ENCODE data around the gene USP6.
A peak's percentile ranks its signal among the peaks of the same experiment; 100 is the strongest.
"Not testable (repeated sequence)": the region's sequence is repeated elsewhere in the genome, so short reads cannot be mapped to it uniquely, and the experiment has no call there.

The USP6 gene

DNA sequence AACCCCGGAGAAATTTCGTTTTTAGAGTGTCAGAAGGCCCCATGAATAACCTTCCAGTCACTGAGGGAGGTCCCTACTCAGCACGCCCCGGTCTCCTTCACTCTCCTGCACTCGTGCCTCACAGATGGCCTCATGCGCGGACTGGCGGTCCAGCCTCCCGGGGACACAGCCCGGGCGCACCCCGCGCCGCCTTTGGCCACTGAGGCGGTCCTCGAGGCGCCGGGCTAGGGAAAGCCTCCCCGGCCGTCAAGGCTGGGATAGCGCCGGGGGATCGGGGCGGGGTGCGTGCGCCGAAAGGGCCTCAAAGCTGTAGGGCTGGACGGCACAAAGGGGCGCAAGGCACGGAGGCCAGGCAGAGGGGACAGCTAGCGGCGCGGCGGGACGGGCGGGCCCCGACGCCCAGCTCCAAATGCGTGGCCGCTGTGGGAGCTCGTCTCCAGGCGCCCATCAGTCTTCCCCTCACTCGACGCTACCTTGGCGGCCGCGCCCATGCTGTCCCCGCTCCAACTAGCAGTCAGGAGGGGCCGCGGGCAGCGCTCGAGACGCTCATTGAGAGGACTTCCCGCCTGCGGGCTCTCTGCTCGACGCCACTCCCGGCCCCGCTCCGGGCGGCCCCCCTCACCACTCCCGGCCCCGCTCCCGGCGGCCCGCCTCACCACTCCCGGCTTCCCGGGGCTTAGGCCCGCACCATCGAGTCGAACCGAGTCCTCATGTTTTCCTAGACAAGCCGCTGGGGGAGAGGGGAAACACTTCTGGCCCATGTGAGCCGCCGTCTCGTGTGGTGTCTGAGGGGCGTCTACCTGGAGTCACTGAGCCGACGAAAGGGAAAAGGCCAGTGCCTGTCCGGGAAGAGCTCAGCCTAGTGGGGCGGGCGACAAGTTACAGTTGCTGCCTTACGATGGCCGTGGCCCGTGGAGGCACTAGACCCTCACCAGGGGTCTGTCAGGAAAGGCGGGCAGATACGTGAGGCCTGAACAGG lies at the start of gene USP6:
USP6 (plus strand) TSS at position 360 of the 979 bp plus-strand sequence. CDS start 14,336 bp downstream, outside the sequence.
- DNase-seq (ENCODE audit: low read depth, low spot score), result no peak

DNA sequence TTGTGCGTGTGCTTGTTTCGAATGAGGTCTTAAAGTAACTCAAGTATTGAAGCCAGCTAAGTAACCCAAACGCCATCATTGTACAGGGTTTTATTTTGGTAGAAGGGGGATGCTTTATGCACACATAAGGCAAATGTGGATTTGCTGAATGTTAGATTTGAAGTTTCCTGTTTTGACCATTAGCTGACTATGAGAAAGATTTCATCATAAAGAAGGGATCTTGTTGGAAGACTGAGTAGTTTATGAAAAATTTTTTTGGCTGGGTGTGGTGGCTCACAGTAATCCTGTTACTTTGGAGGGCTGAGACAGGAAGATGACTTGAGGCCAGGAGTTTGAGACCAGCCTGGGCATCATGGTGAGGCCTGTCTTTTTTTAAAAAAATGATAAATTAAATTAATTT lies 47.6 kb upstream of the USP6 start:
- no peak for DNase-seq (ENCODE audit: low read depth, low spot score)

DNA sequence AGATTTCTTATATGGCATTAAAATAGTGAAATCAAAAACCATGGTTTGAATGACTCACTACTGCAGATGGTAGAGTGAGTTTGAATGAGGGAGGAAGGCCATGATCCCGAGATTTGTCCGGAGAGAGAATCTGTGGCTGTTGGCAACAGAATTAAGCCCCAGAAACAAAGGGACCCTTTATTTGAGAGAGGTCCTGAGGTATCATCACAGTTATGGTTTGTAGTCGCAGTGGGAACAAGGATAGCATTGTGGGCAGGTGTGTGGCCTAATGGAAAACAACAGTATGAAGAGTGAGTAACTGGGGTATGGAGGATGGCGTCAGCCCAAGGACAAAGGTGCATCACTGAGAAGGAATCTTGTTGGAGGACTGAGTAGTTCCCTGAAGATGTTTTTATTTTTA lies 46.1 kb upstream of the USP6 start:
- no peak for DNase-seq (ENCODE audit: low read depth, low spot score)

DNA sequence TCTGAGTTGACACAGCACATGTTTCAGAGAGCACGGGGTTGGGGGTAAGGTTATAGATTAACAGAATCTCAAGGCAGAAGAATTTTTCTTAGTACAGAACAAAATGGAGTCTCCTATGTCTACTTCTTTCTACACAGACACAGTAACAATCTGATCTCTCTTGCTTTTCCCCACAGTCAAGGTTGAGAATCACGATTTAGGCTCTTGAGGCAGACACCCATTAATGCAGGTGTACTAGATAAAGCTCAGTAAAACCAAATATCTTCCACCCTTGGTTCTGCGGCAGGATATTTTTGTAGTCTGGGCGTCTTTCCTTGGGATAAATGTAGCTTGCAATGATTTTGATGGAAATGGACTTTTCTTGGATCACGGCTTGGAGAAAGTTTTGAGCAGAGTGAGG lies 40.4 kb upstream of the USP6 start:
- DNase-seq (ENCODE audit: low read depth, low spot score), result not testable (repeated sequence)

DNA sequence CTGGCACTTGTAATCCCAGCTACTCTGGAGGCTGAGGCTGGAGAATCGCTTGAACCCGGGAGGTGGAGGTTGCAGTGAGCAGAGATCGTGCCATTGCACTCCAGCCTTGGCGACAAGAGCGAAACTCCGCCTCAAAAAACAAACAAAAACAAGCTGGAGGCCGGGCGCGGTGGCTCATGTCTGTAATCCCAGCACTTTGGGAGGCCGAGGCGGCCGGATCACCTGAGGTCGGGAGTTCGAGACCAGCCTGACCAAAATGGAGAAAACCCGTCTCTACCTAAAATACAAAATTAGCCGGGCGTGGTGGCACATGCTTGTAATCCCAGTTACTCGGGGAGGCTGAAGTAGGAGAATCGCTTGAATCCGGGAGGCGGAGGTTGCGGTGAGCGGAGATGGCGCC lies 38.6 kb upstream of the USP6 start:
- not testable (repeated sequence) for DNase-seq (ENCODE audit: low read depth, low spot score)

GRCh38 chr17:5077781-5078105 lies 38.1 kb upstream of the USP6 start:
- DNase-seq (ENCODE audit: low read depth, low spot score), result no peak

DNA sequence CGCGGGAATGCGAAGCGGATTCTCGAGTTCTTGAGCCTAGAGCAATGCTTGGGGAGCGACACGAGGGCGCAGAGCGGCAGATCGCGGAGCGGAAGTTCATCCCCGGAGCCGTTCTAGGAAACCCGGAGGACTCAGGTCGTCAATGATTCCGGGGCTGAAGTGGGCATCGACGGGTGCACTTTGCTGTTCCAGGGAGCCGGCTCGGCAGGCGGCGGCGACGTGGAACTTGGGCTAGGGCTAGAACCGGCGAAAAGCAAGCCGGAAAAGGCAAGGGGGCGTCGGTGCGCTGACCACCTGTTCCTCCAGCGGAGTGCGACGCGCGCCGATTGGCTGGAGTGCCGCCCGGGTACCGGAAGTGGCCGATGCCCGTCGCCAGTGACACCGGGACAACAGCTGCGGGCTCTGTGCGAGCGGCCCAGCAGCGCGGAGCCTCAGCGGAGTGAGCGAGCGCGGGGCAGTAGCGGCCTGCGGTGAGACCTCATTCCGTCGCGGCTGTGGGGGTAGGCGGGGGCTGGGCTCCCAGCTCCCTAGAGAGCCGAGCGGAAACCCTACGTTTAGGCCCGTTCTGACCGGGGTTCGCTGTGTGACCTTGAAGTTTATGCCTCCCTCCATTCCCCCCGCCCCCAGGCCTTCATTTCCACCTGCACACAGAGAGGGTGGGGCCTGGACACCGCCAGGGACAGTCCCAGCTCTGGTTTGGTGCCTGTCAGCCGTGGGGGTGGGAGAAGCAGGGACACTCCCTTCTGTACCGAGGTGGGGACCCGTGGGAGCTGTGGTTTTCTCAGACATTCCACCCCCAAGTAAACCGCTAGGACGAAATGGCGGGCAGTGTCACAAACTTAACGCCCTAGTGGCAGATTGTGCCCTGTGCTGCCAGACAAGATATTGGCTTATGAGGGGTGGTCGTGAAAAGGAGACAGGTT lies 37.5 kb upstream of the USP6 start, which contains the start of gene ZFP3:
ZFP3 (plus strand) TSS at position 362 of the 923 bp plus-strand sequence. CDS start 13,038 bp downstream, outside the sequence.
- DNase-seq (ENCODE audit: low read depth, low spot score), result no peak

DNA sequence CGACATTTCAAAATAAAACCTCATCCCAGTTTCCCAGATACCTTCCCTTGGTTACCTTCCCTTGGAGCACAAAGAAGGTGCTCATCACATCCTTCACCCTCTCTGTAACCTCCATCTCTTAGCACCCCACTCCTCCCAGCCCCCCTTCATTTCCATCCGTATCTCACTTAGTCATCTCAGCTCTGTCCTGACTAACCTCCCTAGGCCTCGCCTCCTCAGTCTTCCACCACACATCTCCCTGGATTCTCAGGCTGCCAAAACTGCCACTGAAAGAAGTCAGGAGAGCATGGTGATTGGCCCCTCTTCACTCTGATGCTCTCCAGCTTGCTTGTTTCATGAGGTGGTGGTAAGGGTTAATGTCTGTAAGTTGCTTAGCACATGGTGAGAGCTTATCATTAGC lies 35.2 kb upstream of the USP6 start:
- no peak for DNase-seq (ENCODE audit: low read depth, low spot score)

- DNase-seq (ENCODE audit: low read depth, low spot score), result no peak
Measured at GRCh38 chr17:5092218-5093010, 23.4 kb upstream of the USP6 start.

DNA sequence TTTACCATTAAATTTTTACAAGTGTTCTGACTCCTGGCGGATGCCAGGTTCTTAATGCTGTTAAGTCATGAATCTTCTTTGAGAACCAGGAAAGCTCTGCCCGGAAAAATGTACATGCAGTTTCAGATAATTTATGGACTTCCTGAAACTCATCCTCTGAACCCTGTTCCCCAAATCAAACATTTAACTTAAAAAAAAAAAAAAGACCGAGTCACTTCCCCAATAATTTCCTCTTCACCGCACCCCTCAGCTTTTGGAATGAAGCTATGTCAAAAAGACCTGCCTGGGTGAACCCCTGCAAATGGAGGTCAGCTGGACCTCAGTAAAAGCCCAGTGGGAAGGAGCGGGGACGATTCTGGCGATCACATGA lies 19.1 kb upstream of the USP6 start:
- no peak for DNase-seq (ENCODE audit: low read depth, low spot score)

GRCh38 chr17:5097101-5097834 lies 18.6 kb upstream of the USP6 start:
- peak; percentile 75 for DNase-seq (ENCODE audit: low read depth, low spot score)

DNA sequence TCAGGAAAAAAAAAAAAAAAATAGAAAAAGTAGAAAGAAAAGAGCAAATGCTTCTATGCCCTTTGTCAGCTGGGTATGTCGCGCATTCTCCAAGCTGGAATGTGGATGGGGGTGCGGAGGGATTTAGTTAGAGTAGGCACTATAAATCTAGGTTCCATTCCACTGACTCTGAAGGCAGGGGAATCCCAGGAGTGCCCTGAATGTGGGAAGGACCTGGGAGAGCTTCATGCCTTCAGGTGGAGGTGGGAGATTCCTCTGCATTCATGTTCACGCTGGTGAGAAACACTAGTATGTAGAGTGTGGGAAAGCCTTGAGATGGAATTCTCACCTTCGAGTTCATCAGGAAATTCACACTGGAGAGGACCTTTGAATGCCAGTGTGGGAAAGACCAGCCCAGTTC lies 16.6 kb upstream of the USP6 start:
- DNase-seq (ENCODE audit: low read depth, low spot score), result no peak

DNA sequence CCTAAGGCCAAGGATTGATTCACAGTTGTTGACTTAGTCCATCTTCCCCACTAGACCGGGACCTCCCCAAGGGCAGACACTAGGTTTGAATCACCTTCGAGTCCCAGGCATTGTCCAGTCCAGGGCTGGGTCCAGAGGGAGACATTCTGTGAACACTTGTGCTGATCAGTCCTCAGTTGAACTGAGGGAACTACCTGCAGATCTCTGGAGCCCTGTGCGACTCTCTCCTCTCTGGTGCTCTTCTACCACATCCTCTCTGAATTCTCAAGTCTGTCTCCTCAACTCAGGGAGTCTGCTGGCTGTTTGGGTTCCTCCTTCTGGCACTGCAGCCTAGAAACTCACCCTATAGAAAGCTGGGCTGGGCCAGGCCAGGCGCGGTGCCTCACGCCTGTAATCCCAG lies 15.0 kb upstream of the USP6 start:
- DNase-seq (ENCODE audit: low read depth, low spot score), result no peak

GRCh38 chr17:5110816-5111215 lies 5.0 kb upstream of the USP6 start:
- no peak for DNase-seq (ENCODE audit: low read depth, low spot score)

GRCh38 chr17:5111402-5112204 lies 4.2 kb upstream of the USP6 start, which contains the start of gene ZNF232:
Gene ZNF232 (minus strand): TSS chr17:5111878. CDS start chr17:5111822, 56 bp downstream.
- DNase-seq (ENCODE audit: low read depth, low spot score), result peak; percentile 89

GRCh38 chr17:5118219-5118618 lies 2.4 kb downstream of the USP6 start:
- no peak for DNase-seq (ENCODE audit: low read depth, low spot score)

- no peak for DNase-seq (ENCODE audit: low read depth, low spot score)
Measured at GRCh38 chr17:5120036-5120435, 4.2 kb downstream of the USP6 start.

GRCh38 chr17:5120436-5121185 lies 4.8 kb downstream of the USP6 start:
- not testable (repeated sequence) for DNase-seq (ENCODE audit: low read depth, low spot score)

GRCh38 chr17:5121186-5121841 lies 5.5 kb downstream of the USP6 start:
- no peak for DNase-seq (ENCODE audit: low read depth, low spot score)
